H9 (cell line): ENCODE measurements around the gene CDKL1. TPM values are rescaled to one million over a fixed set of nuclear protein-coding genes. Genes with fewer than 3 reads are reported as not detected.
A peak's percentile ranks its signal among the peaks of the same experiment; 100 is the strongest.

Experiments
- DNase-seq: peaks from one replicate; pipeline ENCODE4 v3.0.0-alpha.2; 2017
- H2AFZ ChIP-seq: one replicate; pipeline ENCODE4 v1.6.1; 2013; ENCODE audit warnings: mild to moderate bottlenecking, low read length, control low read depth, moderate library complexity
- H2AK5ac ChIP-seq: 2 replicates; pipeline ENCODE4 v1.6.1; 2013; ENCODE audit warnings: low read length, control low read depth, mixed read lengths; ENCODE audit not compliant: insufficient read length
- H2BK120ac ChIP-seq: one replicate; pipeline ENCODE4 v1.6.1; 2013; ENCODE audit warnings: low read depth, mild to moderate bottlenecking, low read length, control low read depth, inconsistent platforms; ENCODE audit not compliant: poor library complexity, severe bottlenecking
- H2BK12ac ChIP-seq: 2 replicates; pipeline ENCODE4 v1.6.1; 2013; ENCODE audit warnings: low read length, control low read depth, mixed read lengths, low read depth; ENCODE audit not compliant: insufficient read length
- H2BK15ac ChIP-seq: 2 replicates; pipeline ENCODE4 v1.6.1; 2013; ENCODE audit warnings: low read depth, low read length, control low read depth
- H2BK20ac ChIP-seq: one replicate; pipeline ENCODE4 v1.6.1; 2013; ENCODE audit warnings: low read depth, mild to moderate bottlenecking, low read length, control low read depth, inconsistent platforms; ENCODE audit not compliant: poor library complexity, severe bottlenecking
- H2BK5ac ChIP-seq: 2 replicates; pipeline ENCODE4 v1.6.1; 2013; ENCODE audit warnings: low read length, control low read depth, mixed read lengths; ENCODE audit not compliant: insufficient read length
- H3K14ac ChIP-seq: 2 replicates; pipeline ENCODE4 v1.6.1; 2013; ENCODE audit warnings: low read length, control low read depth; ENCODE audit not compliant: insufficient read depth
- H3K18ac ChIP-seq: 2 replicates; pipeline ENCODE4 v1.6.1; 2013; ENCODE audit warnings: low read depth, mild to moderate bottlenecking, mixed read lengths, low read length, control low read depth; ENCODE audit not compliant: insufficient read length
- H3K23ac ChIP-seq: 2 replicates; pipeline ENCODE4 v1.6.1; 2013; ENCODE audit warnings: low read length, control low read depth, mixed read lengths, low read depth; ENCODE audit not compliant: insufficient read length
- H3K23me2 ChIP-seq: 2 replicates; pipeline ENCODE4 v1.6.1; 2013; ENCODE audit warnings: low read depth, mild to moderate bottlenecking, mixed read lengths, low read length, control low read depth; ENCODE audit not compliant: insufficient read length, poor library complexity, severe bottlenecking
- H3K27ac ChIP-seq: 2 replicates; pipeline ENCODE4 v1.5.1; 2013; ENCODE audit warnings: low read length, control low read depth, mixed read lengths, low read depth; ENCODE audit not compliant: insufficient read length
- H3K27me3 ChIP-seq: 2 replicates; pipeline ENCODE4 v1.6.1; 2013; ENCODE audit warnings: low read length, control low read depth, inconsistent platforms; ENCODE audit not compliant: insufficient read depth
- H3K4ac ChIP-seq: 2 replicates; pipeline ENCODE4 v1.6.1; 2013; ENCODE audit warnings: low read depth, mild to moderate bottlenecking, control low read depth, inconsistent platforms, low read length, moderate library complexity
- H3K4me1 ChIP-seq: 2 replicates; pipeline ENCODE4 v1.6.1; 2013; ENCODE audit warnings: low read length, control low read depth, inconsistent platforms; ENCODE audit not compliant: insufficient read depth
- H3K4me2 ChIP-seq: 2 replicates; pipeline ENCODE4 v1.6.1; 2013; ENCODE audit warnings: low read length, control low read depth, mixed read lengths; ENCODE audit not compliant: insufficient read length, insufficient read depth
- H3K56ac ChIP-seq: 2 replicates; pipeline ENCODE4 v1.6.1; 2013; ENCODE audit warnings: low read depth, mild to moderate bottlenecking, mixed read lengths, low read length, control low read depth; ENCODE audit not compliant: insufficient read length
- H3K79me1 ChIP-seq: 2 replicates; pipeline ENCODE4 v1.6.1; 2013; ENCODE audit warnings: low read depth, mild to moderate bottlenecking, moderate library complexity, low read length, control low read depth, inconsistent platforms; ENCODE audit not compliant: insufficient read depth, poor library complexity, severe bottlenecking
- H3K79me2 ChIP-seq: 2 replicates; pipeline ENCODE4 v1.6.1; 2013; ENCODE audit warnings: low read length, control low read depth, inconsistent platforms; ENCODE audit not compliant: insufficient read depth
- H3K9ac ChIP-seq: 2 replicates; pipeline ENCODE4 v1.6.1; 2013; ENCODE audit warnings: low read length, control low read depth, mixed read lengths; ENCODE audit not compliant: insufficient read length; ENCODE audit errors: extremely low read depth
- H3K9me3 ChIP-seq: one replicate; pipeline ENCODE4 v1.6.1; 2013; ENCODE audit warnings: low read depth, low read length, inconsistent platforms; ENCODE audit not compliant: control insufficient read depth
- H3T11ph ChIP-seq: one replicate; pipeline ENCODE4 v1.6.1; 2013; ENCODE audit warnings: mild to moderate bottlenecking, low read length, control low read depth, inconsistent platforms
- H4K20me1 ChIP-seq: one replicate; pipeline ENCODE4 v1.6.1; 2013; ENCODE audit not compliant: control insufficient read depth, insufficient read length, insufficient read depth
- H4K5ac ChIP-seq: 2 replicates; pipeline ENCODE4 v1.6.1; 2013; ENCODE audit warnings: low read depth, mild to moderate bottlenecking, mixed read lengths, low read length, control low read depth; ENCODE audit not compliant: insufficient read length
- H4K8ac ChIP-seq: replicated peaks from 2 replicates; pipeline ENCODE4 v1.6.1; 2013; ENCODE audit warnings: low read length, control low read depth, mixed read lengths, low read depth; ENCODE audit not compliant: insufficient read length
- H4K91ac ChIP-seq: 2 replicates; pipeline ENCODE4 v1.6.1; 2013; ENCODE audit warnings: low read depth, mild to moderate bottlenecking, moderate library complexity, mixed read lengths, low read length, control low read depth; ENCODE audit not compliant: insufficient read length
- H3K27ac Mint-ChIP-seq, 3 experiments: 2 replicates in 2 of 3; 3 replicates in 1 of 3; pipeline ENCODE4 v1.8.0; 2020 to 2021; ENCODE audit warnings: mixed read lengths in 3 of 3, mild to moderate bottlenecking in 1 of 3, moderate library complexity in 1 of 3
- H3K27me3 Mint-ChIP-seq: 2 replicates; pipeline ENCODE4 v1.8.0; 2021; ENCODE audit warnings: low read depth, mild to moderate bottlenecking, moderate library complexity, mixed read lengths
- H3K36me3 Mint-ChIP-seq, 3 experiments: 2 replicates in 2 of 3; 3 replicates in 1 of 3; pipeline ENCODE4 v1.8.0; 2020 to 2021; ENCODE audit warnings: low read depth in 3 of 3, mixed read lengths in 3 of 3; ENCODE audit not compliant: insufficient read depth in 1 of 3
- H3K4me1 Mint-ChIP-seq, 2 experiments: 2 replicates each; pipeline ENCODE4 v1.8.0; 2020; ENCODE audit warnings: mixed read lengths in 2 of 2
- H3K4me3 Mint-ChIP-seq, 2 experiments: 2 replicates in 1 of 2; 3 replicates in 1 of 2; pipeline ENCODE4 v1.8.0; 2020 to 2021; ENCODE audit warnings: mild to moderate bottlenecking in 2 of 2, mixed read lengths in 2 of 2, moderate library complexity in 1 of 2
- H3K9me3 Mint-ChIP-seq, 2 experiments: 2 replicates in 1 of 2; 3 replicates in 1 of 2; pipeline ENCODE4 v1.8.0; 2020; ENCODE audit warnings: mild to moderate bottlenecking in 2 of 2, mixed read lengths in 2 of 2, moderate library complexity in 1 of 2
- CTCF ChIP-seq: fragments of 200-600 bp; sonication (generic); conservative IDR thresholded peaks from 3 replicates; pipeline ENCODE4 v1.8.0; 2021; ENCODE audit warnings: antibody characterized with exemption, mild to moderate bottlenecking
- WGBS: extraction: QIAGEN DNeasy Blood & Tissue Kit; methylation state at CpG from one replicate; pipeline ENCODE4 v1.1.7; 2013; ENCODE audit warnings: missing lambda C conversion rate, low lambda C conversion rate, mixed read lengths; ENCODE audit not compliant: insufficient read length; ENCODE audit errors: extremely low coverage; 5-methylcytosine and 5-hydroxymethylcytosine counted together
- total RNA-seq: library from RNA; stranded (reverse); gene quantifications from 2 replicates; pipeline ENCODE4 v1.2.1, GENCODE V29; 2021

The CDKL1 gene
- total RNA-seq, 1 experiment from 2014 or later, result 0.72 TPM

GRCh38 chr14:50339178-50339804 lies 57.4 kb downstream of the CDKL1 start:
- WGBS, result no CpG with 5 or more reads among the region's 3 CpGs
- no peak overlapping the region for H3K4me2 ChIP-seq
- no peak overlapping the region for H4K91ac ChIP-seq
- H3K18ac ChIP-seq, result no peak overlapping the region
- no peaks in the 10 kb centered on the region for H4K20me1 ChIP-seq
- no peak overlapping the region for H2BK120ac ChIP-seq
- TF ChIP-seq CTCF, result no peak
- Mint-ChIP-seq H3K9me3 (no peaks in the 10 kb centered on the region), H3K4me3 (no peak overlapping the region), H3K4me1 (peaks cover 24 to 38% of the 10 kb centered on the region in 2 experiments), H3K27me3 (no peaks in the 10 kb centered on the region; the same call in 1 of the 2 replicates), H3K27ac (0 out of 7 replicates have a peak overlapping the region, but pooled peaks of 1 of the 3 experiments have one; percentile 27), H3K36me3 (no peaks in the 10 kb centered on the region)
- H3K4me1 ChIP-seq, result peaks cover 8% of the 10 kb centered on the region; the same call in 1 of the 2 replicates
- H3K27ac ChIP-seq, result no peak overlapping the region
- no peak overlapping the region for H2AFZ ChIP-seq
- H3K14ac ChIP-seq, result no peak overlapping the region
- no peak overlapping the region for H3K56ac ChIP-seq
- no peak overlapping the region for H3K4ac ChIP-seq
- H3K27me3 ChIP-seq, result no peaks in the 10 kb centered on the region
- no peaks in the 10 kb centered on the region for H3K9me3 ChIP-seq
- no peak overlapping the region for H4K8ac ChIP-seq
- H2AK5ac ChIP-seq, result no peak overlapping the region
- H3T11ph ChIP-seq, result no peak overlapping the region
- H3K9ac ChIP-seq, result no peak overlapping the region
- H3K79me1 ChIP-seq, result no peaks in the 10 kb centered on the region
- no peak overlapping the region for H3K23ac ChIP-seq
- H3K23me2 ChIP-seq, result no peaks in the 10 kb centered on the region
- no peak overlapping the region for H4K5ac ChIP-seq
- no peak overlapping the region for H2BK5ac ChIP-seq
- H3K79me2 ChIP-seq, result no peaks in the 10 kb centered on the region
- no peak for DNase-seq
- H2BK20ac ChIP-seq, result no peak overlapping the region
- H2BK12ac ChIP-seq, result no peak overlapping the region
- H2BK15ac ChIP-seq, result no peak overlapping the region
